Measurements from ENCODE around the gene HOXC12.

DNA sequence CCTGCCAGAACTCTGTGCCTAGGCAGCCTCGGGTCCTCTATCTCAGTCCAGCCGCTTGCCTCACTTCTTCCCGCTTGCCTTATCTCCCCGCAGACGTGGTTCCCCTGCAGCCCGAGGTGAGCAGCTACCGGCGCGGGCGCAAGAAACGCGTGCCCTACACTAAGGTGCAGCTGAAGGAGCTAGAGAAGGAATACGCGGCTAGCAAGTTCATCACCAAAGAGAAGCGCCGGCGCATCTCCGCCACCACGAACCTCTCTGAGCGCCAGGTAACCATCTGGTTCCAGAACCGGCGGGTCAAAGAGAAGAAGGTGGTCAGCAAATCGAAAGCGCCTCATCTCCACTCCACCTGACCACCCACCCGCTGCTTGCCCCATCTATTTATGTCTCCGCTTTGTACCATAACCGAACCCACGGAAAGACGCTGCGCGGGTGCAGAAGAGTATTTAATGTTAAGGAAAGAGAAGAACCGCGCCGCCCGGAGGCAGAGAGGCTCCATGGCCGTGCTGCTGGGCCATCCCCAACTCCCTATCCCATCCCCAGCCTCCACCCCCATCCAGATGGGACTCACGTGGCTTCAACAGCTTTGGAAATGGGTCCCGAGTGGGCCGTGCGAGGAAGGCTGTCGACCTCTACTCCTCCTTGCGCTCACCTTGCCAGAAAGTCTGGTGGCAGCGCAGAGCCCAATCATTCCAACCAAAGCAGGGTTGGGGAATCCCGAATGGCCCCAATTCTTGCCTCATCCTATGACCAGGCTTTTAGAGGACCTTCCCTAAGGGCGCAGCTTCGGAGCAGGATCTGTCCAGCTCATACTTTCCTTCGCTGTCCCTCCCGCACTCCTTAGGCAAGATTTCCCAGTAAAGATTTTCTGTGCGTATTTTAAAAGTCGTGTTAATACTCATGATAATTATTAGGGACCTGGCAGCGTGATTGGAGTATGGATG lies 9.5 kb upstream of the HOXC12 start:
- TF ChIP-seq, protein P1, sequence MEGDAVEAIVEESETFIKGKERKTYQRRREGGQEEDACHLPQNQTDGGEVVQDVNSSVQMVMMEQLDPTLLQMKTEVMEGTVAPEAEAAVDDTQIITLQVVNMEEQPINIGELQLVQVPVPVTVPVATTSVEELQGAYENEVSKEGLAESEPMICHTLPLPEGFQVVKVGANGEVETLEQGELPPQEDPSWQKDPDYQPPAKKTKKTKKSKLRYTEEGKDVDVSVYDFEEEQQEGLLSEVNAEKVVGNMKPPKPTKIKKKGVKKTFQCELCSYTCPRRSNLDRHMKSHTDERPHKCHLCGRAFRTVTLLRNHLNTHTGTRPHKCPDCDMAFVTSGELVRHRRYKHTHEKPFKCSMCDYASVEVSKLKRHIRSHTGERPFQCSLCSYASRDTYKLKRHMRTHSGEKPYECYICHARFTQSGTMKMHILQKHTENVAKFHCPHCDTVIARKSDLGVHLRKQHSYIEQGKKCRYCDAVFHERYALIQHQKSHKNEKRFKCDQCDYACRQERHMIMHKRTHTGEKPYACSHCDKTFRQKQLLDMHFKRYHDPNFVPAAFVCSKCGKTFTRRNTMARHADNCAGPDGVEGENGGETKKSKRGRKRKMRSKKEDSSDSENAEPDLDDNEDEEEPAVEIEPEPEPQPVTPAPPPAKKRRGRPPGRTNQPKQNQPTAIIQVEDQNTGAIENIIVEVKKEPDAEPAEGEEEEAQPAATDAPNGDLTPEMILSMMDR (IDR thresholded peaks at IDR 0.05) = no peak
- TF ChIP-seq POLR2A (IDR thresholded peaks at IDR 0.05) = no peak
